ENCODE measurements around the gene UMPS. TPM values are rescaled to one million over a fixed set of nuclear protein-coding genes. Genes with fewer than 3 reads are reported as not detected.
"Not testable (repeated sequence)": the region's sequence is repeated elsewhere in the genome, so short reads cannot be mapped to it uniquely, and the experiment has no call there.

Gene UMPS
- total RNA-seq, 4 donors from 2014 or later, result 11.6 to 33.5 (median 29.2) TPM

DNA sequence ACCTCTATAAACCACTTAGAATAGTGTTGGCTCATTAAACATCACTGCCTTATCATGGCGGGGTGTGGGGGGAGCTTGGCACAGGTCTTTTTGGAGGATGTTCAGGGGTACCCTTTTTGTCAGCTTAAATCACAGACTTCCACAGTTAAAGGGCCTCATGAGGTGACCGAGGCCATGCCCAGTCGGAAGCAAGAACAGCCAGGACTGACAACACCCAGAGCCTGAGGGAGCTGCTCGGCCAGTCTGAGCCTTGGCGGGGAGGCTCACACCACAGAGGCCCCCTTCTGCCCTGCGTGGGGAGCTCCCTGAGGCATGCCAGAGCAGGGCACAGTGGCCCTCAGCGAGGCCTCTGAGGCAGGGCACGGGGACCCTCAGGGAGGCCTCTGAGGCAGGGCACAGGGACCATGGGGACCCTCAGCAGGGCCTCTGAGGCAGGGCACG is 49.5 kb downstream of the UMPS start:
- intact Hi-C loops (cut with DNase I), result loop anchor here (5.0 to 10.0 kb wide), 2 partner anchors 123 to 505 kb away; no protein-coding TSS in a partner anchor
- WGBS, 2 donors, result 83 to 89% methylated on average over 1 to 5 of the region's 9 CpGs

DNA sequence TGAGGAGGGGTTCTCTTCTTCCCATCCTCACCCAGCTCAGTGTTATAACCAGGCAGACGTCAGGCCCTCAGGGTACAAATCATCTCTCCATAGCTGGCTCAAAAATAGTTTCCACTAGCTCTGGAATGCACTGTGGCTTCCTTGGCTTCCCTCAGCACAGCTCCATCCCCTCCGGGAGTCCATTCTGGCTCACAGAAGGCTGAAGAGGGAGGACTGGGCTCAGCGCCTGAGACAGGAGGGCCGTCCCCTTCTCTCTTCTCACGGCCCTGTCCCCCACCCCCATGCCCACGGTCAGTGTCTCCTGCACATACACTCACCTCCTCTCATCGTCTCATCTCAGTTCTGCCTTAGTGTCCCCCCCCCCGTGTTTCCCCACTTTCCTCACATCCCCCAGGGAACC is 50.1 kb downstream of the UMPS start:
- H3K4me1 ChIP-seq, result peaks cover 19 to 62% (median 22%) of the 10 kb centered on the region in 3 donors
- WGBS, 2 donors, result 34 to 46% methylated on average over 7 to 8 of the region's 8 CpGs

More for the DNA sequence above, 49.5 kb downstream of the UMPS start:
- no peak for DNase-seq
- peak overlapping the region; percentile 79 to 93 (median 87) for H3K27ac ChIP-seq
- peaks cover 19 to 59% (median 24%) of the 10 kb centered on the region in 3 donors for H3K4me1 ChIP-seq
- no peak for TF ChIP-seq POLR2A (IDR thresholded peaks at IDR 0.05)
- TF ChIP-seq, protein P1, sequence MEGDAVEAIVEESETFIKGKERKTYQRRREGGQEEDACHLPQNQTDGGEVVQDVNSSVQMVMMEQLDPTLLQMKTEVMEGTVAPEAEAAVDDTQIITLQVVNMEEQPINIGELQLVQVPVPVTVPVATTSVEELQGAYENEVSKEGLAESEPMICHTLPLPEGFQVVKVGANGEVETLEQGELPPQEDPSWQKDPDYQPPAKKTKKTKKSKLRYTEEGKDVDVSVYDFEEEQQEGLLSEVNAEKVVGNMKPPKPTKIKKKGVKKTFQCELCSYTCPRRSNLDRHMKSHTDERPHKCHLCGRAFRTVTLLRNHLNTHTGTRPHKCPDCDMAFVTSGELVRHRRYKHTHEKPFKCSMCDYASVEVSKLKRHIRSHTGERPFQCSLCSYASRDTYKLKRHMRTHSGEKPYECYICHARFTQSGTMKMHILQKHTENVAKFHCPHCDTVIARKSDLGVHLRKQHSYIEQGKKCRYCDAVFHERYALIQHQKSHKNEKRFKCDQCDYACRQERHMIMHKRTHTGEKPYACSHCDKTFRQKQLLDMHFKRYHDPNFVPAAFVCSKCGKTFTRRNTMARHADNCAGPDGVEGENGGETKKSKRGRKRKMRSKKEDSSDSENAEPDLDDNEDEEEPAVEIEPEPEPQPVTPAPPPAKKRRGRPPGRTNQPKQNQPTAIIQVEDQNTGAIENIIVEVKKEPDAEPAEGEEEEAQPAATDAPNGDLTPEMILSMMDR (IDR thresholded peaks at IDR 0.05), result no peak
- no peaks in the 10 kb centered on the region for H3K9me3 ChIP-seq
- peaks cover 0 to 47% (median 5%) of the 10 kb centered on the region in 3 donors for H3K36me3 ChIP-seq
- no peak overlapping the region for H3K4me3 ChIP-seq
- no peaks in the 10 kb centered on the region for H3K27me3 ChIP-seq

DNA sequence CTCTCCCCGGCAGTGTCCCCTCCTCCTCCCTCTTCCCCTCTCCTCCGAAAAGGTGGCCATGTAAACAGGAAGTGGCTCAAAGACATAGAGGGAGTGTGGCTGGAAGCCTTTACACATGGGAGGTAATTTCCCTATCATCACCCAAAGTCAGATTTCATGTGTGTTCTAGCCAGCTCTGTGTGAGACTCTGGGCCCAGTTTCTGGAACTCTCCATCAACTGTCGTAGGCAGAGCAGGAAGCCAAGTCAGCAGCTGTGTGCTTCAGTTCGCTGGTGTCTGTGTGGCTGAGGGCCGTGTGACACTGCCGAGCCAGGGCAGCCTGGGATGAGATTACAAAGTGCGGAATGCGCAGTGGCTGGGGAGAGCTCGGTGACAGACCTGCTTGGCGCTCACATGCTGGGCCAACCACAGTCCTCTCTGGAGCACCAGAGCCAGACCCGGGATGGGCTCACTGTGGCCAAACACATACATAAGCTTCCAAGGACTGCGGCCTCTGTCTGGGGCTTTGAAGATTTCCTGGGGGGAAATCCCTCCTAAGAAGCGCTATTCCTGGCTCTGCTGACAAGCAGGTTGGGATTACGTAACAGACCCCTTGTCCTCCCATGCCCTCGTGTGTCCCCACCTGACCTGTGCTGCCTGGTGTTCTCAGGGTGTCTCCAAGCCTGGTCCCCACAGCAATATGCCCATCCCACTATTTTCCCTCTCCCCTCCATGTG is 50.7 kb downstream of the UMPS start:
- peak overlapping the region in 2 of 4 donors; percentile 5 to 13 for H3K4me3 ChIP-seq
- DNase-seq, result no peak
- H3K9me3 ChIP-seq, result no peaks in the 10 kb centered on the region
- peaks cover 19 to 68% (median 25%) of the 10 kb centered on the region in 3 donors for H3K4me1 ChIP-seq
- H3K36me3 ChIP-seq, result peaks cover 0 to 41% (median 5%) of the 10 kb centered on the region in 3 donors
- peak overlapping the region; percentile 79 to 93 (median 87) for H3K27ac ChIP-seq
- intact Hi-C loops (cut with DNase I), result loop anchor here (10.0 kb wide), 1 partner anchor 504 kb away; no protein-coding TSS in a partner anchor
- WGBS, 2 donors, result 33 to 50% methylated on average over 12 to 14 of the region's 15 CpGs
- no peak for TF ChIP-seq POLR2A (IDR thresholded peaks at IDR 0.05)
- TF ChIP-seq, protein P1 (IDR thresholded peaks at IDR 0.05), result no peak
- H3K27me3 ChIP-seq, result no peaks in the 10 kb centered on the region

More for the DNA sequence above, 50.1 kb downstream of the UMPS start:
- no peak for TF ChIP-seq POLR2A (IDR thresholded peaks at IDR 0.05)
- TF ChIP-seq, protein P1 (IDR thresholded peaks at IDR 0.05), result no peak
- Histone ChIP-seq H3K27ac (peak overlapping the region; percentile 79 to 93 (median 87)), H3K36me3 (peaks cover 0 to 47% (median 5%) of the 10 kb centered on the region in 3 donors), H3K4me3 (peak overlapping the region in 2 of 4 donors; percentile 5 to 13), H3K9me3 (no peaks in the 10 kb centered on the region), H3K27me3 (no peaks in the 10 kb centered on the region)
- DNase-seq, result no peak
- intact Hi-C loops (cut with DNase I), result loop anchor here (10.0 kb wide), 1 partner anchor 504 kb away; no protein-coding TSS in a partner anchor

DNA sequence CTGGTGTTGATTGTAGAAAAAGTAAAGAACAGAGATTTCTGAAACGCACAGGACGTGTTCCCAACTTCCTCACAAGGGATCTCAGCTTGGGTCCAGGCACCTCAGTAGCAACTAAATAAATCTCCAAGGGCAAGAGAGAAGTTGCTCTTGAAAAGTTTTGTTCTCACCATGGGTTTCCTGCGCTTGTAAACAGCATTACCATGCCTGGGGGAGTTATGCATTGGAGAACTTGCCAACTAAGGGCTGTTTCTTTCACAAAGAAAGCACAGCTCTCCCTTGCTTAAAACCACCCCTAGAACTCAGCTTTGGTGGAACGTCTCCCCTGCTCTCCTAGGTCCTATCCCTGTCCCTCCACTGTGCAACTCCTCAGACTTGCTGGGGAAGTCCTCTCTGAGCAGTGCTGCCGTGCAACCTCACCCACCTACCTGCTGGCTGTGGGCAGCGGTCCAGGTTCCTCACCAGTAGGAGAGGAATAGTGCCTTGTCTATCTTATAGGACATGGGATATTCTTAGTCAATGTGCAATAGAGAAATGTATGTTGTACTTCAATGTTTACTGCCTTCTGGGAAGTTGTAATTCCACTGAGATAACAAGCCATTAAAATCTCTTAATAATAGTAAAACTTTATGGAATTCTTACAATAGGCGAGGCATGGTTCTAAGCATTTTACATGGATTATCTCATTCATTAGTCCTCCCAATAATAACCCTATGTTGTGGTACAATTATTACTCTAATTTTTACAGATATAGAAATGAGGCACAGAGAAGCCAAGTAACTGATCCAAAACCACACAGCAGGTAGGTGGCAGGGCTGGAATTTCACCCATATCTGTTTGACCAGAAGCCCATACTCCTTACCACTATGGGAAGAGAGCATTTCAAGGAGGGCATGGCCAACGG is 51.5 kb downstream of the UMPS start:
- TF ChIP-seq, protein P1 (IDR thresholded peaks at IDR 0.05), result no peak
- TF ChIP-seq POLR2A (IDR thresholded peaks at IDR 0.05), result no peak
- intact Hi-C loops (cut with DNase I), result loop anchor here (10.0 kb wide), 1 partner anchor 503 kb away; no protein-coding TSS in a partner anchor

DNA sequence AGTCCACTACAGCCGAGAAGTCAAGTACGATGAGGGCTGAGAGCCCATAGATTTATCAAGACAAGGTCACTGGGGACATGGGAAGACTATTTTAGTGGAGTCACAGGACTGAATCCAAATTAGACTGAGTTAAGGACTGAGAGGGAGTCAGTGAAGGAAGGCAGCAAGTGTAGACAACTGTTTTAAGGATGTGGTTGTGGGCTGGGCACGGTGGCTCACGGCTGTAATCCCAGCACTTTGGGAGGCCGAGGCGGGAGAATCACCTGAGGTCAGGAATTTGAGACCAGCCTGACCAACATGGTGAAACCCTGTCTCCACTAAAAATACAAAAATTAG is 52.1 kb downstream of the UMPS start:
- H3K9me3 ChIP-seq, DNase-seq, H3K27me3 ChIP-seq, H3K4me3 ChIP-seq: not testable (repeated sequence)
- H3K27ac ChIP-seq, result peak overlapping the region in 1 of 4 donors; percentile 87
- peaks cover 0 to 29% (median 5%) of the 10 kb centered on the region in 3 donors for H3K36me3 ChIP-seq
- peaks cover 31 to 82% (median 37%) of the 10 kb centered on the region in 3 donors for H3K4me1 ChIP-seq
- intact Hi-C loops (cut with DNase I), result loop anchor here (10.0 kb wide), 1 partner anchor 502 kb away; no protein-coding TSS in a partner anchor
- 76 to 79% methylated on average over 6 of the region's 6 CpGs for WGBS, 2 donors

More for the DNA sequence above, 51.5 kb downstream of the UMPS start:
- H3K9me3 ChIP-seq, result no peaks in the 10 kb centered on the region
- peaks cover 0 to 33% (median 5%) of the 10 kb centered on the region in 3 donors for H3K36me3 ChIP-seq
- peaks cover 24 to 76% (median 32%) of the 10 kb centered on the region in 3 donors for H3K4me1 ChIP-seq
- no peaks in the 10 kb centered on the region for H3K27me3 ChIP-seq
- DNase-seq, result no peak
- H3K4me3 ChIP-seq, result no peak overlapping the region
- WGBS, 2 donors, result 58 to 64% methylated on average over 6 to 8 of the region's 8 CpGs
- H3K27ac ChIP-seq, result peak overlapping the region; percentile 79 to 93 (median 87)

Data from esophagus squamous epithelium (tissue), 5 donors.